RWPE1 (cell line): ENCODE results near the gene ATP5MC3.

Experiments
- CTCF ChIA-PET: fragments of 350-600 bp; sonication (Branson Sonifier 250); formaldehyde crosslinking; extraction: SDS; loops from one replicate; lab custom pipeline; 2021; lab: Yijun Ruan, JAX
- POLR2A ChIA-PET: fragments of 400-600 bp; formaldehyde crosslinking; extraction: SDS; loops from one replicate; lab custom pipeline; 2020; ENCODE audit warnings: antibody characterized with exemption; ENCODE audit not compliant: low non-redundant PET; lab: Yijun Ruan, JAX
- DNase-seq: peaks from one replicate; pipeline ENCODE4 v3.0.0; 2012; ENCODE audit warnings: low spot score
- H3K27ac ChIP-seq: fragments of 450-650 bp; 2 replicates; pipeline ENCODE4 v1.5.1; 2017
- TF ChIP-seq, protein P1 (sequence below): fragments of 450-650 bp; conservative IDR thresholded peaks from 2 replicates; pipeline ENCODE4 v1.5.1; 2017; ENCODE audit warnings: low read depth, mild to moderate bottlenecking

Gene ATP5MC3

DNA sequence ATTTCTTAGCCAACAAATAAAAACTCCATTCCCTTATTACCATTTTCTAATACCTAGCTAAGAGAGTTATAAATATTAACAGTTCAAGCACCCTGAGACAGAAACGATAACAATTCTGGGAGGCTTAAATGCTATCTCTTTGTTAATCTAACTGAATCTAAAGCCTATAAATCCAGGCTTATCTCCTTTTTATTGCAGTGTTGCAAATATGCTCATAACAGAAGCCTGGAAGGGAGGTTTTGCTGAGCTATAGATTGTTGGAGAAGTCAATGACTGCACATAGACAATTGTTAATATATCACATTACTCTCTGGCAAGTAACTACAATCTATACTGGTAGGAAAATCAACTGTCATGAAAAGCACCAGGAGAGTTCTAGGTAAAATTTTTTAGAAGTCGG is 43.7 kb downstream of the ATP5MC3 start:
- TF ChIP-seq, protein P1, sequence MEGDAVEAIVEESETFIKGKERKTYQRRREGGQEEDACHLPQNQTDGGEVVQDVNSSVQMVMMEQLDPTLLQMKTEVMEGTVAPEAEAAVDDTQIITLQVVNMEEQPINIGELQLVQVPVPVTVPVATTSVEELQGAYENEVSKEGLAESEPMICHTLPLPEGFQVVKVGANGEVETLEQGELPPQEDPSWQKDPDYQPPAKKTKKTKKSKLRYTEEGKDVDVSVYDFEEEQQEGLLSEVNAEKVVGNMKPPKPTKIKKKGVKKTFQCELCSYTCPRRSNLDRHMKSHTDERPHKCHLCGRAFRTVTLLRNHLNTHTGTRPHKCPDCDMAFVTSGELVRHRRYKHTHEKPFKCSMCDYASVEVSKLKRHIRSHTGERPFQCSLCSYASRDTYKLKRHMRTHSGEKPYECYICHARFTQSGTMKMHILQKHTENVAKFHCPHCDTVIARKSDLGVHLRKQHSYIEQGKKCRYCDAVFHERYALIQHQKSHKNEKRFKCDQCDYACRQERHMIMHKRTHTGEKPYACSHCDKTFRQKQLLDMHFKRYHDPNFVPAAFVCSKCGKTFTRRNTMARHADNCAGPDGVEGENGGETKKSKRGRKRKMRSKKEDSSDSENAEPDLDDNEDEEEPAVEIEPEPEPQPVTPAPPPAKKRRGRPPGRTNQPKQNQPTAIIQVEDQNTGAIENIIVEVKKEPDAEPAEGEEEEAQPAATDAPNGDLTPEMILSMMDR = no peak
- ChIA-PET CTCF (interaction anchor here (0.9 kb wide), 1 partner anchor 10 kb away, joined by 4 read pairs; no protein-coding TSS in a partner anchor), POLR2A (no interaction called here)
- no peak overlapping the region for H3K27ac ChIP-seq
- no peak for DNase-seq

DNA sequence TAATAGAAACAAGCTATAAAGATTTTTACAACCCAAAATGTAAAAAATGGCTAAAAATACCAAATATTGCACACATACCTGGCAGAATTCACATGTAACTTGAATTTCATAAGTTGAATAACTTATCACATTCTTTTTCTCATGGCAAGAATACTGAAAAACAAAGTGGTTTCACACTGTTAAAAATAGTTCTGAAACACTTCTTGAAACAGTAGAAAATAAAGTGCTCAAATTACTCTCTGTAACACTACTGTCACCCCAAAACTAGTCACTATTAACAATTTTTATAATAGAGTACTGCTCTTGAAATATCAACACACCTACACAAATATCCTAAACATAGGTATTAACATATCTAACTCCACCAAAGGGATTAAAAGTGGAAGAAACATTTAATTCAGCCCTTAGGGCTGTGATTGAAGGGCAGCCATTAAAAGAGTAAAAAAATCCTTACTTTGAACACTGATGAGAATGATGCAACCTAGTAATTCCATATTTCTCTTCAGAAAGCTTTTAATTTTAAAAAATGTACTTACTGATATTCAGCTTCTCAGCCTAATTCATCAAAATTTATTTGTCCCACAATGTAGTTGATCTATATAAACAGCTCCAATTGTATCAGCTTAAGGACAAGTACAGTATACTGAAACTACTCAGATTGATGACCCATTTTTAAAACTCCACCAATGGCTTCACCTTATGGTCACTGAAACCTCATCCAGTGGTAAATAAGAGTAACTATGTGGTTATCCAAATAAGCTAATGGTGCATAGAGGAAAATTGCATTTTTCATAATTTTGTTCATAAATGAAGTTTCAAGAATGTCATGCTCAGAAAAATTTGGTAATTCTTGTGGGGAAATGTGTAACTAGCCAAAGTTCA is 44.9 kb downstream of the ATP5MC3 start:
- TF ChIP-seq, protein P1 = no peak
- no peak overlapping the region for H3K27ac ChIP-seq
- CTCF ChIA-PET = no interaction called here
- DNase-seq = no peak
- POLR2A ChIA-PET = no interaction called here

DNA sequence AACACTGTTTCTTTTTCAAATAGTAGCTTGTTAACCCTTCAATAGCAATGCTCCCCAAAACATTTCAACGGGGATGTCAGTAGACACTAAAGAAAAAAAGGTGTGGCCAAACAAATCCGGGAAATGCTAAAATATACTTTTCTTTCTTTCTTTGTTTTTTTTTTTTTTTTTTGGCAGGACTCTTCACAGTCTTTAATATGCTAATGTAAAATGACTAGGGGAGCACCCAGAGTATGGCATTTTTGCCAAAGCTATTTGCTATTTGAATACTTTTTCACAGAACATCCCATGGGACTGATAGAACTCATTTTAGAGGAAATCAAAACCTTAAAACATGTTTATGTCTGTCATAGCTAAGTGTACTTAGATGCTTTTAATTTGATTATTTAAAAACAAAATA is 45.6 kb downstream of the ATP5MC3 start:
- DNase-seq = no peak
- POLR2A ChIA-PET = no interaction called here
- TF ChIP-seq, protein P1 = no peak
- no peak overlapping the region for H3K27ac ChIP-seq
- CTCF ChIA-PET = no interaction called here

DNA sequence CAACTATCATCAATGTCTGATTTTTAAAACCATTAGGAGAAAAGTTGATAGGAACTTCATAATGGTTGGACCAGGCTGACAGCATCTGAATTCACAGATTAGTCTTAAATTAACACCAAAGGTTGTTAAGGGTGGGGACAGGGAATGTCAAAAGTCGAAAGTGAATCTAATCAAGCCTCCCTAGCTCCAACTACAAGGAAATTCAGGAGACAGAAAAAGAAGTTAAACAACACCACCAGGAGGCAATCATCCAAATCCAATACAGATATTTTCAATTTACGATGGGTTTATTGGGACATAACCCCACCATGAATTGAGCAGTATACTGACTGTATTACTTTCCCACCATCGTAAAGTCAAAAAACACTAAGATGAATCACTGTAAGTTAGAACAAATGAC is 46.3 kb downstream of the ATP5MC3 start:
- DNase-seq = no peak
- ChIA-PET POLR2A (no interaction called here), CTCF (no interaction called here)
- TF ChIP-seq, protein P1 = no peak
- no peak overlapping the region for H3K27ac ChIP-seq

DNA sequence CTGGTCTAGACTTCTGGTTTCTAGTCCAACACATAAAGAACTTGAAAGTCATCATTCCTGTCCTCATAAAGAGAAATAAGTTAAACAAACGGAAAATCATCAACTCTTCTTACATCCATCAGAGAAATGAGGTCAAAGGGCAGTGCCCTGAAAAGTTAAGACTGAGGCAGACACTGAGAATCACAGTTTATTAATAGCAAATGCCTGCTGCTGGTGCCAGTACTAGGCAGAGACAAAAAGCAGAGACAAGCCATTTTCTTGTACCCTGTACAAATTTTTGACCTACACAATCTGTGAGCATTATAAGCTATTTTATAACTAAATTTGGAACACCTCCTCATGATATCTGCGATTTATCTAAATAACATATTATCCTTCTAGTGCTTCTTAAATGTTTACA is 50.3 kb downstream of the ATP5MC3 start:
- TF ChIP-seq, protein P1 = no peak
- ChIA-PET CTCF (interaction anchor here (0.7 kb wide), 1 partner anchor 9 kb away, joined by 3 read pairs; no protein-coding TSS in a partner anchor), POLR2A (no interaction called here)
- no peak overlapping the region for H3K27ac ChIP-seq
- DNase-seq = no peak

DNA sequence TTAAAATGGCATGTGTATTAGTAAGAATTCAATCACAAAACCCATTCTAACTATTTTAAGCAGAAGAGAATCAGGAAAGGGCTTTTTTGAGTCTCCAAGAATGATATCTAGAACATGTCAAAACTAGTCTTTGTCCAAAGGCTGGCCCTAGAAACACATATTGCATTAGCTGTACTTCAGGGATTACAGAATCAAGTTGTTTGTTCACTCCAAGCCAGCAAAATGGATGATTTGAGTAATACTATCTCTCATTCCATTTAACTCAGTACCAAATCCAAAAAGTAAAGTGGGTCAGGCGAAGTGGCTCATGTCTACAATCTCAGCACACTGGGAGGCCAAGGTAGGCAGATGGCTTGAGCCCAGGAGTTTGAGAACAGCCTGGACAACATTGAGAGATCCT is 54.8 kb downstream of the ATP5MC3 start:
- POLR2A ChIA-PET = no interaction called here
- CTCF ChIA-PET = interaction anchor here (0.7 kb wide), 1 partner anchor 23 kb away, joined by 4 read pairs; no protein-coding TSS in a partner anchor
- peak overlapping the region; percentile 76 for H3K27ac ChIP-seq
- DNase-seq = peak; percentile 11
- TF ChIP-seq, protein P1 = no peak
